Sigmoid colon (tissue), 7 donors: ENCODE results near the gene NEB. TPM values are rescaled to one million over a fixed set of nuclear protein-coding genes. Genes with fewer than 3 reads are reported as not detected.

Experiments
- DNase-seq: peaks from one replicate; pipeline ENCODE4 v3.0.0-alpha.2; 2019
- H3K27ac ChIP-seq, 4 donors: fragments of 200-600 bp; sonication (generic); one replicate each; pipeline ENCODE4 v1.5.1; 2016 to 2019; ENCODE audit warnings: mild to moderate bottlenecking in 1 of 4
- H3K27me3 ChIP-seq, 3 donors: fragments of 200-600 bp; sonication (generic); one replicate each; pipeline ENCODE4 v1.5.1; 2019; ENCODE audit warnings: mild to moderate bottlenecking in 1 of 3
- H3K36me3 ChIP-seq, 4 donors: fragments of 200-600 bp; sonication (generic); one replicate each; pipeline ENCODE4 v1.5.1; 2016 to 2019
- H3K4me1 ChIP-seq, 4 donors: fragments of 200-600 bp; sonication (generic); one replicate each; pipeline ENCODE4 v1.5.1; 2017 to 2019
- H3K4me3 ChIP-seq, 4 donors: fragments of 200-600 bp; sonication (generic); one replicate each; pipeline ENCODE4 v1.5.1; 2017 to 2019; ENCODE audit warnings: mild to moderate bottlenecking in 2 of 4, moderate library complexity in 1 of 4
- H3K9me3 ChIP-seq, 4 donors: fragments of 200-600 bp in 3 of 4; sonication (generic) in 3 of 4; one replicate each; pipeline versions ENCODE4 v1.5.1 to v1.6.1; 2013 to 2019
- CTCF ChIP-seq, 4 experiments: fragments of 450-650 bp in 3 of 4; fragments of 200-600 bp in 1 of 4; IDR thresholded peaks; one replicate each; pipeline ENCODE4 v1.5.1; 2016 to 2019; ENCODE audit warnings: antibody characterized with exemption in 4 of 4, mild to moderate bottlenecking in 3 of 4, moderate library complexity in 2 of 4
- EP300 ChIP-seq, 4 donors: sonication (generic); formaldehyde crosslinking; IDR thresholded peaks; one replicate each; pipeline ENCODE4 v1.6.1; 2017; ENCODE audit warnings: antibody characterized with exemption in 4 of 4
- POLR2A ChIP-seq, 2 donors: fragments of 450-650 bp; IDR thresholded peaks; one replicate each; pipeline ENCODE4 v1.6.1; 2016; ENCODE audit warnings: antibody characterized with exemption in 2 of 2, mild to moderate bottlenecking in 2 of 2, moderate library complexity in 2 of 2
- POLR2AphosphoS5 ChIP-seq, 4 donors: sonication (generic); formaldehyde crosslinking; IDR thresholded peaks; one replicate each; pipeline ENCODE4 v1.6.1; 2017; ENCODE audit warnings: antibody characterized with exemption in 4 of 4
- WGBS, 2 donors: extraction: QIAGEN DNeasy Blood & Tissue Kit; methylation state at CpG; one replicate each; pipeline ENCODE4 v1.1.7; 2013; 5-methylcytosine and 5-hydroxymethylcytosine counted together
- intact Hi-C: fragments of 100-400 bp; cut with DNase I; formaldehyde crosslinking; loops from one replicate; pipeline ENCODE4 v1.15.1; 2023
- polyA plus RNA-seq, 3 donors: library from polyadenylated mRNA; stranded (reverse); fragments of 200-250 nt; gene quantifications; one replicate each; pipeline ENCODE4 v1.2.3, GENCODE V29; 2013
- total RNA-seq, 4 donors: library from RNA; depleted of rRNA; stranded (reverse); fragments of >200 nt; gene quantifications; one replicate each; pipeline ENCODE4 v1.1.0, GENCODE V29; 2016
- donor health status: healthy with polysubstance abuse.
- donor health status: Bipolar disorder and iron deficiency.
- donor health status: healthy.

The NEB gene
- total and polyA plus RNA-seq, 7 donors = under 0.01 to 1.4 (median 0.60) TPM; not detected in 1

GRCh38 chr2:151490276-151490675, 244.0 kb downstream of the NEB start:
- Histone ChIP-seq H3K27ac (no peak overlapping the region), H3K4me3 (no peak overlapping the region), H3K4me1 (peaks cover 0 to 21% (median 15%) of the 10 kb centered on the region in 4 donors), H3K27me3 (no peaks in the 10 kb centered on the region), H3K9me3 (no peaks in the 10 kb centered on the region), H3K36me3 (no peaks in the 10 kb centered on the region)
- intact Hi-C loops = no loop called here
- WGBS, 2 donors = 97 to 99% methylated on average over 9 of the region's 9 CpGs
- no peak for TF ChIP-seq POLR2A (IDR thresholded peaks at IDR 0.05)
- DNase-seq = no peak

GRCh38 chr2:151486053-151486452, 248.2 kb downstream of the NEB start:
- Histone ChIP-seq H3K4me1 (peaks cover 0 to 11% (median 8%) of the 10 kb centered on the region in 4 donors), H3K4me3 (no peak overlapping the region), H3K36me3 (peaks cover 0 to 6% (median 0%) of the 10 kb centered on the region in 4 donors), H3K27ac (no peak overlapping the region), H3K27me3 (no peaks in the 10 kb centered on the region), H3K9me3 (no peaks in the 10 kb centered on the region)
- WGBS, 2 donors = 82 to 92% methylated on average over 1 of the region's 1 CpG
- TF ChIP-seq EP300 (IDR thresholded peaks at IDR 0.05) (no peak), POLR2AphosphoS5 (IDR thresholded peaks at IDR 0.05) (no peak), POLR2A (IDR thresholded peaks at IDR 0.05) (no peak), CTCF (IDR thresholded peaks at IDR 0.05) (no peak)
- no peak for DNase-seq
- intact Hi-C loops = no loop called here

- Histone ChIP-seq H3K9me3 (no peaks in the 10 kb centered on the region), H3K4me1 (no peaks in the 10 kb centered on the region), H3K27me3 (no peaks in the 10 kb centered on the region), H3K4me3 (no peak overlapping the region), H3K36me3 (peaks cover 0 to 11% (median 0%) of the 10 kb centered on the region in 4 donors), H3K27ac (no peak overlapping the region)
- intact Hi-C loops = no loop called here
- no peak for DNase-seq
- TF ChIP-seq POLR2AphosphoS5 (IDR thresholded peaks at IDR 0.05) = no peak
- no peak for TF ChIP-seq EP300 (IDR thresholded peaks at IDR 0.05)
- TF ChIP-seq POLR2A (IDR thresholded peaks at IDR 0.05) = no peak
- no peak for TF ChIP-seq CTCF (IDR thresholded peaks at IDR 0.05)
- WGBS, 2 donors = 65 to 87% methylated on average over 4 of the region's 4 CpGs
Measured at GRCh38 chr2:151484100-151484499, 250.2 kb downstream of the NEB start.

GRCh38 chr2:151483546-151483945, 250.7 kb downstream of the NEB start:
- WGBS, 2 donors = 90 to 97% methylated on average over 6 of the region's 6 CpGs
- Histone ChIP-seq H3K4me1 (no peaks in the 10 kb centered on the region), H3K9me3 (no peaks in the 10 kb centered on the region), H3K27ac (no peak overlapping the region), H3K27me3 (no peaks in the 10 kb centered on the region), H3K36me3 (peaks cover 0 to 11% (median 0%) of the 10 kb centered on the region in 4 donors), H3K4me3 (no peak overlapping the region)
- TF ChIP-seq POLR2AphosphoS5 (IDR thresholded peaks at IDR 0.05) = no peak
- TF ChIP-seq POLR2A (IDR thresholded peaks at IDR 0.05) = no peak
- TF ChIP-seq CTCF (IDR thresholded peaks at IDR 0.05) = no peak
- no peak for TF ChIP-seq EP300 (IDR thresholded peaks at IDR 0.05)
- no peak for DNase-seq
- intact Hi-C loops = no loop called here

- H3K36me3 ChIP-seq = peaks cover 0 to 11% (median 0%) of the 10 kb centered on the region in 4 donors
- 88 to 94% methylated on average over 4 of the region's 4 CpGs for WGBS, 2 donors
Measured at GRCh38 chr2:151482171-151482725, 252.0 kb downstream of the NEB start.

More at GRCh38 chr2:151482171-151482725, 252.0 kb downstream of the NEB start:
- Histone ChIP-seq H3K4me3 (no peak overlapping the region), H3K27me3 (no peaks in the 10 kb centered on the region), H3K9me3 (no peaks in the 10 kb centered on the region), H3K4me1 (no peaks in the 10 kb centered on the region), H3K27ac (no peak overlapping the region)
- no peak for DNase-seq
- intact Hi-C loops = no loop called here
- TF ChIP-seq POLR2A (IDR thresholded peaks at IDR 0.05) (no peak), POLR2AphosphoS5 (IDR thresholded peaks at IDR 0.05) (no peak), CTCF (IDR thresholded peaks at IDR 0.05) (no peak), EP300 (IDR thresholded peaks at IDR 0.05) (no peak)
